NCI-H446 treated with DMSO at 0.1 percent for 48 hours (cell line): Measurements from ENCODE around the gene DNAAF8.

ENCODE experiments used
- DNase-seq: peaks from one replicate; lab custom pipeline; 2025; lab: John Stamatoyannopoulos, UW

Gene DNAAF8

GRCh38 chr16:4734063-4734729 lies at the start of gene DNAAF8, which contains the start of gene ANKS3:
Gene DNAAF8, plus strand, starts transcription at chr16:4734537. Its CDS starts 1,978 bp downstream, at chr16:4736515.
Gene ANKS3, minus strand, starts transcription at chr16:4734271. Its CDS starts 4,122 bp downstream, at chr16:4730149.
- peak; percentile 80 for DNase-seq

- no peak for DNase-seq
Measured at GRCh38 chr16:4684763-4685162, 49.6 kb upstream of the DNAAF8 start.

GRCh38 chr16:4685292-4685691 lies 49.0 kb upstream of the DNAAF8 start:
- DNase-seq, result no peak

- no peak for DNase-seq
Measured at GRCh38 chr16:4685776-4686496, 48.4 kb upstream of the DNAAF8 start.

- no peak for DNase-seq
Measured at GRCh38 chr16:4686497-4687210, 47.7 kb upstream of the DNAAF8 start.

GRCh38 chr16:4687416-4687815 lies 46.9 kb upstream of the DNAAF8 start:
- no peak for DNase-seq

GRCh38 chr16:4687946-4688673 lies 46.2 kb upstream of the DNAAF8 start:
- no peak for DNase-seq

- DNase-seq, result no peak
Measured at GRCh38 chr16:4688674-4689045, 45.7 kb upstream of the DNAAF8 start.

- no peak for DNase-seq
Measured at GRCh38 chr16:4689091-4689671, 45.2 kb upstream of the DNAAF8 start.

- no peak for DNase-seq
Measured at GRCh38 chr16:4689864-4690704, 44.3 kb upstream of the DNAAF8 start.

GRCh38 chr16:4690946-4691665 lies 43.2 kb upstream of the DNAAF8 start:
- no peak for DNase-seq

GRCh38 chr16:4691666-4692412 lies 42.5 kb upstream of the DNAAF8 start:
- no peak for DNase-seq

- no peak for DNase-seq
Measured at GRCh38 chr16:4692460-4693295, 41.7 kb upstream of the DNAAF8 start.

- peak; percentile 86 for DNase-seq
Measured at GRCh38 chr16:4693296-4693955, 40.9 kb upstream of the DNAAF8 start, which contains the start of gene NUDT16L1. Gene NUDT16L1, plus strand, starts transcription at chr16:4693562. Its CDS starts 165 bp downstream, at chr16:4693727.

- DNase-seq, result no peak
Measured at GRCh38 chr16:4693956-4694641, 40.2 kb upstream of the DNAAF8 start.

- no peak for DNase-seq
Measured at GRCh38 chr16:4694642-4695451, 39.5 kb upstream of the DNAAF8 start.
